ENCODE measurements around the gene AFF3. TPM values are rescaled to one million over a fixed set of nuclear protein-coding genes. Genes with fewer than 3 reads are reported as not detected.

Gene AFF3
- total RNA-seq, 1 donor from 2014 or later = 7.3 TPM

GRCh38 chr2:99689145-99689742 is 453.1 kb downstream of the AFF3 start:
- Mint-ChIP-seq H3K27ac (no peak overlapping the region), H3K4me3 (ENCODE audit: low read depth) (no peak overlapping the region), H3K4me1 (ENCODE audit: low read depth) (no peaks in the 10 kb centered on the region), H3K36me3 (ENCODE audit: insufficient read depth) (no peaks in the 10 kb centered on the region), H3K9me3 (ENCODE audit: low read depth) (no peaks in the 10 kb centered on the region), H3K27me3 (no peaks in the 10 kb centered on the region)
- TF ChIP-seq, protein P1, sequence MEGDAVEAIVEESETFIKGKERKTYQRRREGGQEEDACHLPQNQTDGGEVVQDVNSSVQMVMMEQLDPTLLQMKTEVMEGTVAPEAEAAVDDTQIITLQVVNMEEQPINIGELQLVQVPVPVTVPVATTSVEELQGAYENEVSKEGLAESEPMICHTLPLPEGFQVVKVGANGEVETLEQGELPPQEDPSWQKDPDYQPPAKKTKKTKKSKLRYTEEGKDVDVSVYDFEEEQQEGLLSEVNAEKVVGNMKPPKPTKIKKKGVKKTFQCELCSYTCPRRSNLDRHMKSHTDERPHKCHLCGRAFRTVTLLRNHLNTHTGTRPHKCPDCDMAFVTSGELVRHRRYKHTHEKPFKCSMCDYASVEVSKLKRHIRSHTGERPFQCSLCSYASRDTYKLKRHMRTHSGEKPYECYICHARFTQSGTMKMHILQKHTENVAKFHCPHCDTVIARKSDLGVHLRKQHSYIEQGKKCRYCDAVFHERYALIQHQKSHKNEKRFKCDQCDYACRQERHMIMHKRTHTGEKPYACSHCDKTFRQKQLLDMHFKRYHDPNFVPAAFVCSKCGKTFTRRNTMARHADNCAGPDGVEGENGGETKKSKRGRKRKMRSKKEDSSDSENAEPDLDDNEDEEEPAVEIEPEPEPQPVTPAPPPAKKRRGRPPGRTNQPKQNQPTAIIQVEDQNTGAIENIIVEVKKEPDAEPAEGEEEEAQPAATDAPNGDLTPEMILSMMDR (IDR thresholded peaks at IDR 0.05; ENCODE audit: unreplicated experiment) = no peak
- no peak for DNase-seq (ENCODE audit: low spot score, unreplicated experiment)

- no peaks in the 10 kb centered on the region for H3K4me1 Mint-ChIP-seq (ENCODE audit: low read depth)
- no peak overlapping the region for H3K27ac Mint-ChIP-seq
- no peaks in the 10 kb centered on the region for H3K36me3 Mint-ChIP-seq (ENCODE audit: insufficient read depth)
- TF ChIP-seq, protein P1 (IDR thresholded peaks at IDR 0.05; ENCODE audit: unreplicated experiment) = no peak
- no peak overlapping the region for H3K4me3 Mint-ChIP-seq (ENCODE audit: low read depth)
- DNase-seq (ENCODE audit: low spot score, unreplicated experiment) = no peak
- H3K27me3 Mint-ChIP-seq = no peaks in the 10 kb centered on the region
- no peaks in the 10 kb centered on the region for H3K9me3 Mint-ChIP-seq (ENCODE audit: low read depth)
Measured at GRCh38 chr2:99688699-99689098, 453.7 kb downstream of the AFF3 start.

- Mint-ChIP-seq H3K9me3 (ENCODE audit: low read depth) (no peaks in the 10 kb centered on the region), H3K4me3 (ENCODE audit: low read depth) (no peak overlapping the region), H3K27ac (no peak overlapping the region), H3K4me1 (ENCODE audit: low read depth) (no peaks in the 10 kb centered on the region), H3K36me3 (ENCODE audit: insufficient read depth) (no peaks in the 10 kb centered on the region), H3K27me3 (no peaks in the 10 kb centered on the region)
- TF ChIP-seq, protein P1 (IDR thresholded peaks at IDR 0.05; ENCODE audit: unreplicated experiment) = no peak
- no peak for DNase-seq (ENCODE audit: low spot score, unreplicated experiment)
Measured at GRCh38 chr2:99682275-99683060, 459.9 kb downstream of the AFF3 start.

DNA sequence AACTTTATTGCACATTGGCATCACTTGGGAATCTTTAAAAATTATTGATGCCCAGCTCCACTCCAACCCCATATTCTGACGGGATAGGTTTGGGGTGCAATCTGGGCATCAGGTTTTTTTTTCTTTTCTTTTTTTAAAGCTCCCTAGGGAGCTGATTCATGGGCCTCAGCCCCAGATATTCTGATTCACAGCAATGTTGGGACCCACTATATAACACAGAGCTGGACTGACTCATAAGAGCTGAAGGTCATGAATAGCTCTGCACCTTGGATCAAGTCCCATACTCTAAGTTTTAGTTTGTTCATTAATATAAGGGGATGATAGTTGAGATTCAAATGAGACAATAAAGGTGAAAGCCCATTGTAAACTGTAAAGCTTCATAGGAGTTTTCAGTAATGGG is 461.4 kb downstream of the AFF3 start:
- no peak overlapping the region for H3K27ac Mint-ChIP-seq
- H3K4me3 Mint-ChIP-seq (ENCODE audit: low read depth) = no peak overlapping the region
- H3K27me3 Mint-ChIP-seq = no peaks in the 10 kb centered on the region
- H3K36me3 Mint-ChIP-seq (ENCODE audit: insufficient read depth) = no peaks in the 10 kb centered on the region
- H3K9me3 Mint-ChIP-seq (ENCODE audit: low read depth) = no peaks in the 10 kb centered on the region
- TF ChIP-seq, protein P1 (IDR thresholded peaks at IDR 0.05; ENCODE audit: unreplicated experiment) = no peak
- H3K4me1 Mint-ChIP-seq (ENCODE audit: low read depth) = no peaks in the 10 kb centered on the region
- no peak for DNase-seq (ENCODE audit: low spot score, unreplicated experiment)

GRCh38 chr2:99679518-99679917 is 462.9 kb downstream of the AFF3 start:
- Mint-ChIP-seq H3K4me1 (ENCODE audit: low read depth) (no peaks in the 10 kb centered on the region), H3K4me3 (ENCODE audit: low read depth) (no peak overlapping the region), H3K27ac (no peak overlapping the region), H3K36me3 (ENCODE audit: insufficient read depth) (no peaks in the 10 kb centered on the region), H3K27me3 (no peaks in the 10 kb centered on the region), H3K9me3 (ENCODE audit: low read depth) (no peaks in the 10 kb centered on the region)
- no peak for DNase-seq (ENCODE audit: low spot score, unreplicated experiment)
- TF ChIP-seq, protein P1 (IDR thresholded peaks at IDR 0.05; ENCODE audit: unreplicated experiment) = no peak

Data from progenitor cell of endocrine pancreas (in vitro differentiated cells).